Choroid plexus epithelial cell (primary cell): ENCODE measurements around the gene VAX1.

ENCODE experiments used
- DNase-seq: peaks from one replicate; pipeline ENCODE4 v3.0.0-alpha.2; 2010; ENCODE audit warnings: low read depth
- H3K4me3 ChIP-seq: 2 replicates; pipeline ENCODE4 v1.5.1; 2011; ENCODE audit warnings: low read depth, mild to moderate bottlenecking, control low read depth, low read length, moderate library complexity
- CTCF ChIP-seq: conservative IDR thresholded peaks from 2 replicates; pipeline ENCODE4 v1.5.1; 2011; ENCODE audit warnings: low read depth, mild to moderate bottlenecking, control low read depth, inconsistent platforms, low read length, moderate library complexity

Gene VAX1

DNA sequence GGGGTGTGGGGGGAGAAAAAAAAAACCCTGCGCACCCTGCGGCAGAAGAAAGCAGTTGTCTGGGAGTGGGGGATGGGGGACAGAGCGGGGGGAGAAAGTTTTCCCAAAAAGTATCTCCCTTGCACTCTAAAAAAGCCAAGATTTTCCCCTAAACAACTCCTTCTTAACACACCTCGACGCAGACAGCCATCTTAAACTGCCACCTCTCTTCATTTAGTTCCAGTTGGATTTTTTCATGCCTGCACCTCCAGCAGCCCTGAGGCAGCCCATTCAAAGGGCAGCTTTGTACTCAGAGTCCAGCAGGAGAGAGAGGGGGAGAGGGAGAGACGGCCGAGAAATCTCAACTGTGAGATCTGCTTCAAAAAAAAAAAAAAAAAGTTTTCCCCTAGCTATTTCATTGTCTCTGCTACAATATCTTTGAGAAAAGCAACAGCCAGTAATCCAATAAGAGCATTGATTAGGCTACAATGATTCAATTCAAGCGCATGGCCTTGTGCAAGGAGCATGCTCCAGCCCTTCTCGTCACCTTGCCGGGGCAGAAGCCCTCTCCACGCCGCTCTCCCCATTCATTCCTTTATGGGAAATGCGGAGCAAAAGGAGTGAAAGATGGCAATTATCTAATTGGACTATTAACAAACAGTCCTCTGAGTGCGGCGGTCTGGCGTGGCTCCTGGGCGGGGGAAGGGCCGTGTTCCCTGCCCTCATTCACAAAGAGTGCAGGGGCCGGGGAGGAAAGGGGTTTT, 939 bp upstream of the VAX1 start:
- no peak for TF ChIP-seq CTCF
- no peak for DNase-seq
- no peak overlapping the region for H3K4me3 ChIP-seq

DNA sequence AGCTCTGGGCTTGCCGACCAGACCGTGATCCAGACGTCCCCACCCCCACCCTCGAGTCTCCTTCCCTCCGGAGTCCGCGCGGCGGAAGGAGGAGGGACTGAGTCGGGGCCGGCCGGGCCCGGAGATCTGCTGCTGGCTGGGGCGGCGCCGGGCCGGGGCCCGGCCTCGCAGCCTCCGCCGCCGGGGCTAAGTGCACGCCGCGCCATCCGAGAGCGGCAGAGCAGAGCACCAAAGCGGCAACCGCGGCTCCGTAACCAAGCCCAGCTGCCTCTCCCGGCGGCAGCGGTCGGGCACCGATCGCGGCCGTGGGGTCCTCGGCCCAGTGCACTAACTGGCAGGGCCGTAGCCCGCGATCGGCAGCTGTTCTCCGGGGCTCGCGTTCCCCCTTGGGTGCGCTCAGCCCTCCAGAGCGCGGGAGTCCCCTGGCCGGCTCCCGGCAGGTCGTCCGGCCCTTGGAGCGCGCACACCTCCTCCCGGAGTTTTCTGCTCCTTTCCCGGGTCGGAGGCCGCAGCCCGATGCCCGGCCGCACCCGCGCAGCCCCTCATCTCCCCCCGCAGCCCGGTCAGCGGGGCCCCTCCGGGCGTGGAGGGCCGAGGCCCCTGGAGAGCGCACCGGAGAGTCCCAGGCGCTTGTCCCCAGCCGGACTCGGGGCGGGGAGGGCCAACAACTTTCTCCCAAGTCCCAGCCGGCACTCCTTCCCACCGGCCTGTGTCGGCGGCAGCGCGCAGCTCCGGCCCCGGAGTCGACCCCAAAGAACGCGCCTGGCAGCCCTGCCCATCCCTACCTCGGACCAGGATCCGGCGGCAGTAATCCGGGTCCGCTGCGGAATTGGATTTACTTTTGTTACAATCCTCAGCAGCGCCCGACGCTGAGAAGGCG, 799 bp downstream of the VAX1 start:
- no peak for TF ChIP-seq CTCF
- no peak overlapping the region for H3K4me3 ChIP-seq
- DNase-seq, result peak; percentile 8

DNA sequence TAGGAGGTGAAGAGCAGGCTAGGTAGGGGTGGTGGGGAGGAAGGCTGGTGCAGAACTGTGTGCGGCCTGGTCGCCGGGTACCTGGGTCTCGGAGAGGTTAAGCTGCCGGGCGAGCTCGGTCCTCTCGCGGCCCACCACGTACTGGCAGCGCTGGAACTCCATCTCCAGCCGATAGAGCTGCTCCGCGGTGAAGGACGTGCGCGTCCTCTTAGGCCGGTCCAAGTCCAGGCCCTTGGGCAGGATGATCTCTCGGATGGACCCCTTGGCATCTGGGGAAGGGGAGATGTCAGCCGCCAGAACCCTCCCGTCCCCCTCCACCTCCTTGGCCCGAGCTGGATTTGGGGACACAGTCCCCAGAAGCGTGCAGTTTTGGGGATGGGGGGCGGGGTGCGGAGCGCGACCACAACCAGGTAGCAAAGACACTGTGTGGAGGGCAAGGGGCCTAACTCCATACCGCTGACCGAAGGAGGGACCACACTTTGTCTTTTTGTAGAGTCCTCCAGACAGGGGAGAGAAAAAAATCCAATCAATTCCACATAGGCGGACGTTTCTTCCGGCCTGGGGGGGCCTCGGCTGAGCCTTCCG, 1.6 kb downstream of the VAX1 start:
- TF ChIP-seq CTCF, result no peak
- DNase-seq, result no peak
- H3K4me3 ChIP-seq, result no peak overlapping the region

DNA sequence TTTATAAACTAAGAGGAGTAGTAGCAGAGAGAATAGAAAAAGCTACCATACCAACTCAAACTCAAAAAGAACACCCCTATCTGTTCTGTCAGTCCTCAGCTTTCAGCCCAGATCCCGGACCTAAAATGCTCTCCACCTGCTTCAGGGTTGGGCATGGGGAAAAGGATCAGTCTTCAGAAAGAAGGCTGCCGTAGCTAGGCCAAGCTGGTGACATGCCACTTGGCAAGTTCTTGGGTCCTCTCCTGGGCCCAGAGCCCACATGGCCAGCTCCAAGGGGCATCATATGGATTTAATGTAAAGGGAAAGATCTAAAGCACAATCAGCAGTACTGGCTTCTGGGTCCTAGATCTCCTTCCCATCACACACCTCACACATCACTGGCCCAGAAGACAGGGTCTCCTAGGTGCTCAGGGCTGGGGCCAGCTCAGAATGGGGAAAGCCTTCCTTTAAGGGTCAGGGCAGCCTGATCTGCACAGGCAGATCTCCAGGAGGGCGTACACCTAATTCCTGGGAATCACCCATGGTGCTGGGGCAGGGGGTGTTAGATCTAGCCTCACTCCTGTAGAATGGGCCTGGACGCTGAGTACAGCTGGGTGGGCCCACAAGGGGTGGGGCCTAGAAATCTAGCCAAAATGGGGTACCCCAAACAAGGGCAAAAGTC, 2.5 kb downstream of the VAX1 start:
- DNase-seq, result no peak
- H3K4me3 ChIP-seq, result no peak overlapping the region
- TF ChIP-seq CTCF, result no peak

GRCh38 chr10:117135026-117135372, 3.1 kb downstream of the VAX1 start:
- TF ChIP-seq CTCF, result no peak
- no peak for DNase-seq
- no peak overlapping the region for H3K4me3 ChIP-seq

DNA sequence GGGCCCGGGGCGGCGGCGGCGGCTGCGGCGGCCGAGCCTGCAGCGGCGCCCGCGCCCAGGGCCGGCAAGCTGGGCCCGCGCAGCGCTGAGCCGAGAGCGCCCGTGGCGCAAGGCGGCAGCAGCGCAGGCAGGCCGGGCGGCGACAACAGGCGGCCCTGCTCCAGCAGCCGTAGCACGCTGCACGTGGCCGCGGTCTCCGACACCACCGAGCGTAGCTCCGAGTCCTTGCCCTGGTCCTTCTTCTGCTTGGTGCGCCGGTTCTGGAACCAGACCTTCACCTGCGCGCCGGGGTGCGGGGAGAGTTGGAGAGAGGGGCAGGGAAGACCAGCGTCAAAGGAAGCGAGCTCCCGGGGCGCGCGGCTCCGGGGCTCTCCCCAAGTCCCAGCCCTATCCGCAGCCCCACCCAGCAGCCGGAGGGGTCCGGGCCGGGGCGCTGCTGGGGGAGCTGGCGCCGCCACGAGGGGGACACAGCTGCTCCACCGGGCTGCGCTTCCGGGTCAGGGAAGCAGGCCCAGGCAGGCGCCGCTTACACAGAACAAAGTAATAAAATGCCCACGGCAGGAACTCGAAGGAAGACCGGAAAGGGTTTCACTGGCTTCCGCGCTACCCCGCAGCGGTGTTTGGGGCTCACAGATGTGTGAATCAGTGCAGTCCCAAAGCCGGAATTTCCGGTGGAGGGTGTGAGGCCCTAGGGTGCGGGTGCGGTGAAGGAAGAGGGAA, 3.6 kb downstream of the VAX1 start:
- no peak for TF ChIP-seq CTCF
- no peak overlapping the region for H3K4me3 ChIP-seq
- no peak for DNase-seq
